ENCODE data around the gene MBD4. TPM values are rescaled to one million over a fixed set of nuclear protein-coding genes. Genes with fewer than 3 reads are reported as not detected.

MBD4 gene
- total RNA-seq, 2 experiments from 2014 or later = 38.9 to 44.5 TPM

GRCh38 chr3:129463094-129463493, 23.3 kb upstream of the MBD4 start:
- Mint-ChIP-seq H3K4me3 (no peak overlapping the region), H3K9me3 (no peaks in the 10 kb centered on the region), H3K4me1 (ENCODE audit: low read depth) (peaks cover 2% of the 10 kb centered on the region), H3K27ac (no peak overlapping the region), H3K36me3 (ENCODE audit: low read depth) (no peaks in the 10 kb centered on the region), H3K27me3 (no peaks in the 10 kb centered on the region)
- ChIA-PET CTCF (no interaction called here), POLR2A (no interaction called here)
- TF ChIP-seq CTCF (IDR thresholded peaks at IDR 0.05) = no peak
- ATAC-seq = no peak
- intact Hi-C loops (cut with micrococcal nuclease) = no loop called here
- no peak for DNase-seq

GRCh38 chr3:129462361-129462968, 22.7 kb upstream of the MBD4 start:
- no peak for TF ChIP-seq CTCF (IDR thresholded peaks at IDR 0.05)
- Mint-ChIP-seq H3K4me1 (ENCODE audit: low read depth) (peaks cover 2% of the 10 kb centered on the region), H3K9me3 (no peaks in the 10 kb centered on the region), H3K27ac (no peak overlapping the region), H3K36me3 (ENCODE audit: low read depth) (no peaks in the 10 kb centered on the region), H3K4me3 (no peak overlapping the region), H3K27me3 (no peaks in the 10 kb centered on the region)
- ChIA-PET POLR2A (no interaction called here), CTCF (interaction anchor here (0.7 kb wide), 1 partner anchor 23 kb away, joined by 3 read pairs; no protein-coding TSS in a partner anchor)
- no peak for ATAC-seq
- intact Hi-C loops (cut with micrococcal nuclease) = no loop called here
- no peak for DNase-seq

GRCh38 chr3:129461461-129462146, 21.9 kb upstream of the MBD4 start:
- no peak overlapping the region for H3K4me3 Mint-ChIP-seq
- ChIA-PET POLR2A (no interaction called here), CTCF (no interaction called here)
- no peak overlapping the region for H3K27ac Mint-ChIP-seq
- TF ChIP-seq CTCF (IDR thresholded peaks at IDR 0.05) = no peak
- no peaks in the 10 kb centered on the region for H3K9me3 Mint-ChIP-seq
- peak; percentile 39 for ATAC-seq
- DNase-seq = no peak
- intact Hi-C loops (cut with micrococcal nuclease) = no loop called here
- H3K4me1 Mint-ChIP-seq (ENCODE audit: low read depth) = peaks cover 2% of the 10 kb centered on the region
- no peaks in the 10 kb centered on the region for H3K36me3 Mint-ChIP-seq (ENCODE audit: low read depth)
- no peaks in the 10 kb centered on the region for H3K27me3 Mint-ChIP-seq

- peak; percentile 20 for ATAC-seq
- Mint-ChIP-seq H3K4me1 (ENCODE audit: low read depth) (peaks cover 2% of the 10 kb centered on the region), H3K27ac (no peak overlapping the region), H3K27me3 (no peaks in the 10 kb centered on the region), H3K4me3 (no peak overlapping the region), H3K36me3 (ENCODE audit: low read depth) (no peaks in the 10 kb centered on the region), H3K9me3 (no peaks in the 10 kb centered on the region)
- intact Hi-C loops (cut with micrococcal nuclease) = no loop called here
- CTCF ChIA-PET = no interaction called here
- TF ChIP-seq CTCF (IDR thresholded peaks at IDR 0.05) = no peak
- DNase-seq = no peak
- POLR2A ChIA-PET = no interaction called here
Observed at GRCh38 chr3:129461022-129461421, 21.3 kb upstream of the MBD4 start.

- no peak for TF ChIP-seq CTCF (IDR thresholded peaks at IDR 0.05)
- Mint-ChIP-seq H3K4me3 (no peak overlapping the region), H3K36me3 (ENCODE audit: low read depth) (peaks cover 3% of the 10 kb centered on the region), H3K9me3 (no peaks in the 10 kb centered on the region), H3K4me1 (ENCODE audit: low read depth) (peaks cover 2% of the 10 kb centered on the region), H3K27ac (no peak overlapping the region), H3K27me3 (no peaks in the 10 kb centered on the region)
- ChIA-PET CTCF (no interaction called here), POLR2A (no interaction called here)
- ATAC-seq (no peak), DNase-seq (no peak)
- intact Hi-C loops (cut with micrococcal nuclease) = no loop called here
Observed at GRCh38 chr3:129460572-129460971, 20.8 kb upstream of the MBD4 start.

Measured in activated CD8-positive, alpha-beta T cell treated with anti-CD3 and anti-CD28 coated beads for 36 hours (primary cell).